CD4-positive, alpha-beta T cell treated with Interferon alpha-2 for 1 hour (primary cell): ENCODE results near the gene OR6B1.

ENCODE experiments used
- DNase-seq, 2 donors: peaks; one replicate each; pipeline ENCODE4 v3.0.0-alpha.2; 2020 to 2022

OR6B1 gene

DNA sequence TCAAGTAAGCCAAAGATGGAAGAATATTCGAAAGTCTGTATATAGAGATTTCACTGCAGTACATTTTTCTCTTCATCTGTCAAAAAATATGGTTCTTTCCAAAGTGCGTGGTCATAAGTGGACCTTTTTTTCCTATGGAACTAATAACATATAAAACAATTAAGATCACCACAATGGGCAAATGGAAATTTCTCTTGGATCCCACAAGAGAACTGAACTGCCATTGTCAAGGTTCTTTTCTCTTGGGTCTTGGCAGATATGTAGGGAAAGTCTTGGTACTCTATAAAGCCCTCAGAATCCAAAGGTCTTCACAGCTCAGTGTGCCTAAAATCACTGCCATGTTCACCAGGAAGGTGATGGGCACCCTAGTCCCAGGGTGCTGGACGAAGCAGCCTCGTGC lies at the start of gene OR6B1:
OR6B1 (plus strand) TSS at position 301 of the 400 bp plus-strand sequence. CDS start 3,677 bp downstream, outside the sequence.
- no peak for DNase-seq

DNA sequence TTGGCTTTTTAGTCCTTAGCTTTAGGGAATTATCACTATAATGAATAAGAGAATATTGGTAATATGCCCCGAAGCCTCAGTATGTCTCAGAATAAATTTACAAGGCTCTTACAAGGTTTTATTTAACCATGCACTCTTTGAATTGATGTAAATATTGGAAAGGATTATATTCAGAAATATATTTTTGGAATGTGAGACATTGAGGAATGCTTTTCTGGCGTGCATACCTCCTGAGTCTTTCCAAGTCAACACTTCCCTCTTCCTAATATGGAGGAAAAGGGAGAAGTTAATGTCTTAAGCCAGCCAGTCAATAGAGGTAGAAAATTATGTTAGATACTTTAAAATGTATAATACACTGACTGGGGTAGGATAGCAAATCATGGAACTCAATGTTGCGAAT lies 46.7 kb upstream of the OR6B1 start:
- no peak for DNase-seq

DNA sequence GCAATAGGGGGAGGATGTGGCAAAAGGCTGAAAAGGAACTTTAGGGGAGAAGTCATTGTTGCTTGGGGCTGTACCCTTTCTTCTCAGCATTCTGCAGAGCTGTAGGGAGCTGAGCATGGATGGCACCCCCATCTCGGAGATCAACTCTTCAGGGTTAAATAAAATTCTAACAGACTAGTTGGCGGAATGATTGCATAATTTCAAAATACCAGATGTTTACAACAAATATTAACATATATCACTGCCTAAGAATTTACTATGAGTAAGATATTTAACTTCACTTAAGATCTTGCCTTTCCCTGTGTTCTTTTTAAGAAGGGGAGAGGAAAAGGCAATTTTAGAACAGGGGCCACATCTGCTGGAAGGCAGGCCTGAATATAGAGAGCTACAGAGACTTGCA lies 46.0 kb upstream of the OR6B1 start:
- no peak for DNase-seq

DNA sequence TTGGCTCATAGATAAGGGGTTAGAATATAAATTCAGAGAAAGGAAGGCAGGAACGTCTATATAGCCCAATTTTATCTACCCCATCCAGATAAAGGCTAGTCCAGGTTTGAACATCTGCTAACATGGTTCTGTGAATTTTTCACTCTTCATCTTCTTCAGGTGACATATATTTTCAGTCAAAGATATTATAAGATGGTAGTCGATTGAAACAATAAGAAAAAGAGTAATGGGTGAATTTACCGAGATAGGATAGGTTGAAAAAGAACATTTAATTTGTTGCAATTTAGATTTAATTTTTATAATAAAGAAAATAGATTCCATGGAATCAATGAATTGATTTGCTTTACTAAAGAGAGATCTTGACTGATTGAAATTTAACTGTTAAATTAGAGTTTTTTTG lies 45.6 kb upstream of the OR6B1 start, which contains the start of gene OR2F1:
OR2F1 (plus strand) TSS at position 301 of the 400 bp plus-strand sequence. CDS start 5,127 bp downstream, outside the sequence.
- DNase-seq: no peak

DNA sequence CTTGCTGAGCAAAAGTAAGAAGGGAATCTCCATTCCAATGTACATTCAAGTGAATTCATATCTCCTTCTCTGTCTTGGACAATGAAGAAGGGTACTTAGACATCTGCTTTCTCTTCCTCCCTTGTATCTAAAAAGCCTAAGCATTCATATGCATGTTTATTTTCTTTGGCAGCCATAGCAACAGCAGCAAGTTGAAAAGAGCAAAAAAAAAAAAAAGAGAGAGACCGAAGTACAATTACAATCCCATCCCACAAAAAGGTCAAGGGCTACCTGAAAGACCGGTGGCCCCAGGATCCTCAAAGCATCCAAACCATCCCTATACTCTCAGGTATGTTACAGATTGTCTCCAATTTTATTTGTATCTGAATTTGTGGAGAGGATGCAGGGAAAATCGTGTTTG lies 41.3 kb upstream of the OR6B1 start:
- DNase-seq: no peak

DNA sequence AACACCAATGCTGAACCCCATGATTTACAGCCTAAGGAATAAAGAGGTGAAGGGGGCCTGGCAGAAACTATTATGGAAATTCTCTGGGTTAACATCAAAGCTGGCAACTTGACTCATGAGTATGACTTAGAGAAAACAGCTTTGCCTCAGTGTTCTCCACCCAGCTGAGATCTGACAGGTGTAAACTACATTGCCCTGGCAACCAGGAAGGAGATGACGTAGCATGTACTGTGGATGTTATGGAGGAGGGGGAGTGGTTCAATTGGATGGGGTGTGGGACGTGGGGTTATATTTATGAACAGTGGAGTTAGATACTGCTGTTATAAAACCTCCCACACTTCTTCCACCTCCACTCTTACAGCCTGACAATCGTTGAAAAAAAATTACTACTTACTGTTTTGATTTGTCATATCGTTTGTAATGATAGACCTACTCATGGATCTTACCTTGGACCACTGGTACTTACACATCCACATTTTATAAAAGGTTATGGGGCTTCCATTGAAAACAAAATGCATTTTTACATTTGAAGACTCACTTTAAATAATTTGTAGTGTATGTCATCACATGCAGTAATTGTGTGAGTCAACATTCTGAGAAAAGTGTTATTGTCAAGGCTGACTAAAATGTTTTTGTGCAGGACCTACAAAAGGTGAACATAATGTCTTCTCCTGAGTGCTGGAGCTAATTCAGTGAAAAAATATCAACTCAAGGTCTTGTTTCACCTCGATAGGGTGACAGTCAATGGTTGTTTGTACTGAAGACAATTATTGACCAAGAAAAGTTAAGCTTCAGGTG lies 39.1 kb upstream of the OR6B1 start:
- DNase-seq: no peak

DNA sequence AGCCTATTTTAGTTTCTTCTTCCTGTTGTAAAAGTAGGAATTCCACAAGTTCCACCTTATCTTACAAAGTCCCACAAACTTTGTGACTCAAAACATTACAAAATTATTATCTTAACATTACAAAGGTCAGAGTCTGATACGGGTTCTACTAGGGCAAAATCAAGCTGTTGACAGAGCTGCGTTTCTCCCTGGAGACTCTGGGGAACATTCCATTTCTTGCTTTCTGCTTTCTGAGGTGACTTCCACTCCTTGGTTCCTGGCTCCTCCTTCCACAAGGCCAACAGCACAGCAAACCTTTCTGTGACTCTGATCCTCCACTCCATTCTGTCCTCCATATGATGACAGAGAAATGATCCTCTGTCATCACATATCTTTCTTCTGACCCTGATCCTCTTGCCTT lies 34.8 kb upstream of the OR6B1 start:
- no peak for DNase-seq

DNA sequence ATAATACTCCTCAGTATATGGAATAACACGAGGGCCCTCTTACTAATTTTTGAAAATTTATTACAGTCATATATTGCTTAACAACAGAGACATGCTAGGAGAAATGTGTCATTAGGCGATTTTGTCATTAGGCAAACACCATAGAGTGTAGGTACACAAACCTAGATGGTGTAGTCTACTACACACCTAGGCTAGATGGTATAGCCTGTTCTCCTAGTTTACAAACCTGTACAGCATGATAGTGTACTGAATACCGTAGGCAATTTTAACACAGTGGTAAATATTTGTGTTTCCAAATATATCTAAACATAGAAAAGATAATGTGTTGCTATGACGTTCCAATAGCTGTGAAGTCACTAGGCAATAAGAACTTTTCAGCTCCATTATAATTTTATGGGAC lies 32.7 kb upstream of the OR6B1 start:
- no peak for DNase-seq

DNA sequence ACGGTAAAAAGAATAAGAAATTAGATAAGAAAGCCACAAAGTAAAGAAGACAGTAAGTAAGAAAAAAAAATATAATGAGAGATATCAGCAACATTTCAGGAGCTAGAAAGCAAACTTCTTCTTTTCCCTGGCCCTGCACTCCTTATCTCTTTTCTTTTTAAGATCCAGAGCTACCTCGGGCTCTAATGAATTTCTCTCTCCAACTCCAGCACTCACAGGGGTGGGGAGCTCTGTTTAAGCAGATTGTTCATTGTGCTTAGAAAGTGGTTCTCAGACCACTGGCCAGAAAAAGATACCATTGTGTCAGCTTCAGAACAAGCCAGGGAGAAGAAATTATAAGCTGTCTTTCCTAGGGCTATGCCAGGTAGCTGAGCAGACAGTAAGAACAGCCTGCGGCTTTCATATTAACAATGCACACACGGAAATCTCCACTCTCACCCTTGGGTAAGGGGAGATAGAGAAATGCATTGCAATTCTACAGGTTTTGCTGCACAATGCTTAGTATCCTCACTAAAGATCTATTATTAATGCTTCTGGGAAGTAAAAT lies 26.2 kb upstream of the OR6B1 start:
- DNase-seq: no peak

DNA sequence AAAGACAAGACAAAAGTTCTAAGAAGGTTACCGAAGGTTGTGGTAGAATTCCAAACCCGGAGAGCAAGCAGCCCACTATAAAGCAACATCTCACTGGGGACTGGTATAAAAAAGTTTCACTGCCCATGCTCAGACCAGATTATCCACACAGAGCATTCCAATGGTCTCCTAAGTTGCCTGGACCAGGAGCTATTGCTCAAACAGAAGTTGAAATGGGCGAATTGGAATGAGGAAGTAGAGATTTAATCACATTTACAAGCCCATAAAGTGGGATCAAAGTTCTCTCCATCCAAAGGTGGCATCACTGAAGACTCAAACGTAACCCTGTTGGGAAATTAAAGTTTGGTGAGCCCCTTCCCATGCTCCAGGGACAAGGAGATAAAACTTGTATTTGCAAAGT lies 25.7 kb upstream of the OR6B1 start:
- DNase-seq: no peak

DNA sequence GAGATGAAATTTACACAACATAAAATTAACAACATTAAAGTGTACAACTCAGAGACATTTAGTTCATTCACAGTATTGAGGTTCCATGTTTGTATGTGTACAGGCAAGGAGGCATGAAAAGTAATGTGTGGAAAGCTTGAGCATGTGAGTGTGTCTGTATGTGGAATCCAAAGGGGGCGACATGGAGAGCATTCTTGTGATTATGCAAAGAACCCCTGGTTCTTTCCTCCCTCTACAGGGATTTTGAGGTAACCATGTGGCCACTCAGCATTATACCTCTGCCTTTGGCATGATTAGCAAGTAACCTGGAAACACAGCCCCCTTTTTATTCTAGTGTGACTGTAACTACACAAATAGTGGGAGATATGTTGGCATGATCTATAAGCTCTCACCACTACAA lies 24.5 kb upstream of the OR6B1 start:
- no peak for DNase-seq

DNA sequence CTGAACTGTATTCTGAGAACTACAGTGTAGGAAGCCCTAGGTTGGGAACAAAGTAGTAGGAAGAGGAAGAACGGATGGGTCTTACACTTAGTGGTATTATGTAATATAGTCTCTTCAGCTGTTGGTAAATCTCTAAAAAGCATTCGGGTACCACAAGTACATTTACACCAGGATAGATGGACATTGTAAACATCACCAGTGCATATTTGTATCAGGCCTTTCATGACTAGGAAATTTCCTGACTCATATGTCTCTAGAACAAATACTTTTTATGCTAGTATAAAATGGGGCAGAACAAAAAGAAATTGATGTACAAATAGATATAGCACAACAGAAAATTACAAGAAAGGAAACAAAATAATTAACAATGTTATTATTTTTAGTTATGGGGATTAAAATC lies 21.5 kb upstream of the OR6B1 start:
- DNase-seq: no peak

DNA sequence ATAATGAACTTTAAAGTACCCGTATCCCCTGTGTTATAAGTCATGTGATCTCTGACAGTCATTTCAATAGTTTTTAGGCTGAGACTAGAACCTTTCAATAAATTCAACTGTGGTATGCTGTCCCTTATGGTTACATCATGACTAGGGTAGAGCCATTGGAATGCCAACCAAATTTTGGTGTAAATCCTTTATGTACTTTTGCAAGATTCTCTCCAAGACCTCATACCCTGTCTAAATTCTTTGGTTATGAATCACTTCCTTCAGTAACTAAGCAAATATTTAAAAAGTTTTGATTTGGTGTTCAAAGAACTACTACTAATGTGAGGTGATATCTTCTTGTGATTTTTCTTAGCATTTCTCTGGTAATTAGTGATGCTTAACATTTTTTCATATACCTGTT lies 20.8 kb upstream of the OR6B1 start:
- no peak for DNase-seq

DNA sequence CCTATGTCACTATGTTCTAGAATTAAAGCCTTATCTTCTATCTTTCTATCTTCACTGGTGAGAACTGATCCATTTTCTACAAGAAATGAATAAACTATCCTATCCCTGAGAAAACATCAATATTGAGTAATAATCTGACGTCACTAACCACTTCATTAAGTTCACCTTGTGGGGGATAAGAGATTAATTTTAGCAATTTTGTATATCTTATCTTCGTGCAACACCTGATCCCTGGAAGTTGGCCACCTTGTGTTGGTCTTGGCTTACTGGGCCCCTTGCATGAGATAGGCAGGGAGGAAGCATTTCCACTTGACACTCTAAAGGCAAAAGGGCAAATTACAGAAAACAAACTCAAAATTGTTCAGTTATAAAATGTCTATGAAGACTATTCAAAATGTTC lies 20.1 kb upstream of the OR6B1 start:
- no peak for DNase-seq

DNA sequence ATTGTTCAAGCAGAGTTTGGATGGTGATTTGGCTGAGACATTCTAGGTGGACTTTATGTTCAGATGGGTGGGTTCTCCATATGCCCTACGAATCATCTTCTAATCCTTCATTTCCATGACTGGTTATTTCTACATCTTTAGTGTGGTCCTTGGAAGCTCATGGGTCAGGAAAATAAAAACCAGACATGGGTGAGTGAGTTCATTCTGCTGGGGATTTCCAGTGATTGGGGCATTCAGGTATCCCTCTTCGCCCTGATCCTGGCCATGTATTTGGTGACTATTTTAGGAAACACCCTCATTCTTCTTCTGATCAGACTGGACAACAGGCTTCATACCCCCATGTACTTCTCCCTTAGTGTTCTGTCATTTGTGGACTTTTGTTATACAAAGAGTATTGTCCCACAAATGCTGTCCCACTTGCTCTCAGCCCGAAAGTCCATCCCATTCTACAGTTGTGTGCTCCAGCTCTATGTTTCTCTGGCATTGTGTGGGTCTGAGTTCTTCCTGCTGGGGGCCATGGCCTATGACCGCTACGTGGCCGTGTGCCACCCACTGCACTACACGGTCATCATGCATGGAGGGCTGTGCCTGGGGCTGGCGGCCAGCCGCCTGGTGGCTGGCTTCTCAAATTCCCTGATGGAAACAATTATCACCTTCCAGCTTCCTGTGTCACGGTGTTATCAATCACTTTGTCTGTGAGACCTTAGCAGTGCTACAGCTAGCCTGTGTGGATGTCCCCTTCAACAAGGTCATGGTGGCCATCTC lies 19.2 kb upstream of the OR6B1 start:
- DNase-seq: no peak

DNA sequence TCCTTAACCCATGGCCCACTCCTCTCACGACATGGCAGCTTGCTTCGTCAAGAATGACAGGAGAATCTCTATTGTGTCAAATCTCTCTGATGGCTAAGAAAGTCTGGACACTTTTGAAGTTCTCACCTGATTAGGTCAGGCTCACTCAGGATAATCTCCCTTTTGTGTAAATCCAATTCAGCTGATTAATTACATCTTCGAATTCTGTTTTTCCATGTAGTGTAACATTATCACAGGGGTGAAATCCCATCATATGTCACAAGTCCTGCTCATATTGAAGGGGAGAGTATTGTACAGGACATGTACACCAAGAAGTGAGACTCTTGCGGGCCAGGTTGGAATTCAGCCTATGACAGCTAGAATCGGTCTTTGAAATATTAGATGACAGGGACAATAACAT lies 16.2 kb upstream of the OR6B1 start:
- DNase-seq: no peak

DNA sequence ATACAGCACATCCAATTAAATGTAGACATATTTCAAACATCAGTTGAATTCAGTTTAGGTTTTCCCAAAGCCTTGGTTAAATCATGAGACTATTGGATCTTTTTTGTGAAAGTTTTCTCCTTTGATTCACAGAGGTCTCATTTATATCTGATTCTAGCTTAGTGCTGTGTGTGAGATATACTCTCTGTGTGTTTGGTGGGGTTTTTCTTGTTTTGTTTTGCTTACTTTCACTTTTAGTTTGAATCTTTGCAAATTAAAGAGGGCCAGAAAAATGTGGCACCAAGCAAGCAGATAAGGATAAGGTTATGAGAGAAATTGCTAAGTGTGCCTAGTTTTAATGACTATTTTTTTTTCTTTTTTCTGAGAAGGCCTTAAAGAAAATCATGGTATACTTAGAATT lies 12.6 kb upstream of the OR6B1 start:
- no peak for DNase-seq

DNA sequence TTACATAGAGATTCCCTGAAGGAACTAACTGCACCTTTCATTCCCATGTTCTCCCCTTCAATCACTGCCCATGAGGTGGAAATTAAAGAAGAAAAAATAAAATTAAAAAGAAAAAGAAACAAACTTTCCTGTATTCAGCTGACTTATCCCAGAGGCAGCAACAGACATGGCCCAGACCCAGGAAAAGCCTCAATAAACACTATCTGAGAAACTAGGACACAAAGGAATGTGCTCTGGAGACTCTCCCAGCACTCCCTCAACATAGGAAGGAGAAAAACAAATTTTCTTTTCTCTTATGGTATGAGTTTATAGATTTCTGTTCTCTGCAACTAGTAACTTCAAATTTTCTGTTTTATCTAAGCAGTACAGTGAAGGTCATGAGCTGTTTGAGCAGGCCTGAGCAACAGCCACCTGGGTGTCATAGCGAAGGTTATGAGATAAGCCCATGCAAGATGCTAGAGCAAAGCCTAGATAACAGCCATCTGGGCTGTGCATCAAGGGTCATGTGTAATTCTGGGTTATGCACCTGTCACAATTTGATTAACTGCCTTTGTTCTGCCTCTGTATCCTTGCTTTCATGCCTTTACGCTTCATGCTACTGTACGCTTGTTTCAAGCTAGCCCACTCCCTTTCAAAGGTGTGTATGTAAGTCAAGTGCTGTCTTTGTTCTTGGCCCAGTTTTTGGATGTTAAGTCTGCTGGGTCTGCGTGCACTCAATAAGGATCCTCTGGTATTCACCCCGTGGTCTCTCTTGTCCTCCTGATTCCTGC lies 11.0 kb upstream of the OR6B1 start:
- no peak for DNase-seq

DNA sequence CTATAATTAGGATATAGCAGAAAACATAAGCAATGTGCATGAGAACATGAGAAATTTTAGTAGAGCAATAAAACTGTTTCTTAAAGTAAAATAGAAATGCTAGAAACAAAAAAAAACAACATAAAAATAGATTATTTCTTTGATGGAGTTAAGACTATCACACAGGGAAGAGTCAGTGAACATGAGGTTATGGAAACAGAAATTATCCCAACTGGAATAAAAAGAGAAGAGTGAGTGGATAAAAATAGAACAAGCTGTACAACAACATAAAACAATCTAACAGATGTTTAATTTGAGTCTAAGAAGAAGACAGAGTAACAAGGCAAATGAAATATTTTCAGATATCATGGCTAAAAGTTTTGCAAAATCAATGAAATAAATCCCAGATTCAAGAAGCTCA lies 7.5 kb upstream of the OR6B1 start:
- no peak for DNase-seq

DNA sequence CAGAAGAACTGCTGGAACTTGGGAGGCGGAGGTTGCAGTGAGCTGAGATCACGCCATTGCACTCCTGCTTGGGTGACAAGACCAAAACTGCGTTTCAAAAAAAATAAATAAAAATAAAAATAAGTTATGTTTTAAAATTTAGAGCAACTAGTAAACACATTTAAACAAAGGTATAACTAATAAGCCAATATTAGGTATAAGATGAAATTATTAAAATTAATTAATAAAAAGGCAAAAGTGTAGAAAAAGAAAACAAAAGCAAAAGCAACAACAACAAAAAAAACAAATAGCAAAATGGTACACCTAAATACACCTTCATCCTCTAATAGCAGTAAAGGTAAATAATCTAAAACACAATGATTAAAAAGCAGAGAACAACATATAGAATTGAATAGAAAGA lies 6.2 kb upstream of the OR6B1 start:
- no peak for DNase-seq

DNA sequence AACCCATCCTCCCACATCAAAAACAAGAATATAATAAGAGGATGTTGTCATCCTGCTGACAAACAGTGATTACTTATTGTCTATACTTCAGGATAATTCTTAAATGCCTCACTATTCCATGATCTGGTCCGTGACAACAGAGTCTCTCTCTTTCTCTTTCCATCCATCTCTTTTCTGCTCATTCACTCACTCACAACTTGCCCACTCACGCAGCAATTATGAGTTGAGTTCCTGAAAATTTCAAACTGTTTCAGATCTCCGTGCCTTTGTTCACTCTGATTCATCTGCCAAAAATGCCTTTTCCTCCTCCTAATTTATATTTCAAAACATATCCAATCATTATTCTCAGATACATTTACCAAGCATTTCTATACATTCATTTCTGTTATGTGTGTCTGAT lies 1.4 kb downstream of the OR6B1 start:
- no peak for DNase-seq

DNA sequence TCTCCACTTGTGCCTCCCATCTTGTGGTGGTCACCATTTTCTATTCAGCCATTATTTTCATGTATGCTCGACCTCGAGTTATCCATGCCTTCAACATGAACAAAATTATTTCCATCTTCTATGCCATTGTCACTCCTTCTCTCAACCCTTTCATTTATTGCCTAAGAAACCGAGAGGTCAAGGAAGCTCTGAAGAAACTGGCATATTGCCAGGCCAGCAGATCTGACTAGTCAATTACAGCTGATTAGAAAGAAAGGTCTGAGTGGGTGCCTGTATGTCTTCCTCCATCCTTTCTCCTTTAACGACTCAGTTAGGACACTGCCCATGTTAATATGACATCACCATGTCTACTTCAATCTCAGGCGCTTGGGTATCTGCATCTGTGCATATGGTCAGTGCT lies 4.6 kb downstream of the OR6B1 start:
- no peak for DNase-seq

DNA sequence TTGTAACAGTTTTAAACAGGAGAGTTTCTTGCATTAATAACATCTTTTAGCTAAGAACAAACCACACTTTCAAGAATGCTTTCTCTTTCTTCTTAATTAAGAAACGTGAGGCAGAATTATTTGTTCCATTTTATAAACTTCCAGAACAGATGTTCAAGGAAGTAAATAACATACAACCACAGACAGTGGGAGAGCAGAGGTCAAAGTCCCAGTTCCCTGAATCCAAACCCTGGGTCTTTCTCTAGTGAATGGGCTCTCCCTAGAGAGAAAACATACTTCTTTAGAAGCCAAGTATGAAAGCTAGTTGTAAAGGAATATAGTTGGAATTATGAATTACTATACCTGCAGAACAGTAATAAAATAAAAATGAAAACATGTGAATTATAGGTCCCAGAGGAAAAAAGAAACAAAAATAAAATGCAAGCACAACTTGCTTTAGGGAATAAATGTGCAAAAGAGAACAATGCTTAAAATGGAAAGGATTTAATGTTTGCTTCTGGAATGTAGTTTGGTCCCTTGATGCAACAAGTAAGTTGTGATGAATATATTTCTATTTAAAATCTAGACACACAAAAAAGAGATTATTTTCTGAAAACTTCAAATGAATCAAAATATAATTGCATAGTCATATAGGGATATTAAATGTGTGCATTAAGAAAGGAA lies 6.0 kb downstream of the OR6B1 start:
- DNase-seq: no peak
